ENCODE results near the gene NKG7.
"Not testable (repeated sequence)": the region's sequence is repeated elsewhere in the genome, so short reads cannot be mapped to it uniquely, and the experiment has no call there.

NKG7 gene

DNA sequence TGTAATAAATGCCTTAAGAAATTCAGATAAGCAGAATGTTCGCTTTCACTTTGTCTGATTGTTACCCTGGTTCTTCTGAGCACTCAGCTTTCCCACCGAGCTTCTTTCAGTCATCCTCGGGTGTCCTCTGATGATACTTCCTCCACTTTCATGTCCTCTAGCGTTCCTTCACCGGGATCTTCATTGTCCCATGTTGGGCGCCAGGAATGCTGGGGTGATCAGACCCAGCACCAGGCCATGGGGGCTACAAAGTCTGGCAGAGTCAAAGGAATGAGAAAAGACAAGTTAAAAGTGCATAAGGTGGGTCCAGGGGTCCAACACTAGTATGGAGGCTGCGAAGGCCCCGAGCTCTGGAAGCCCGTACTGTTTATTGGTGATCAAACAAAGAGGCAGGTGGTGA lies 29.7 kb upstream of the NKG7 start:
- TF ChIP-seq GABPA (IDR thresholded peaks at IDR 0.05; ENCODE audit: low read depth) (no peak), REST (IDR thresholded peaks at IDR 0.05; ENCODE audit: insufficient replicate concordance, low read depth) (no peak), POLR2AphosphoS5 (IDR thresholded peaks at IDR 0.05; ENCODE audit: low read depth) (no peak), SPI1 (IDR thresholded peaks at IDR 0.05; ENCODE audit: borderline replicate concordance, low read depth) (no peak), CTCF (IDR thresholded peaks at IDR 0.05; ENCODE audit: insufficient read depth, low read length) (no peak)
- Histone ChIP-seq H3K4me3 (replicated peaks; ENCODE audit: insufficient read depth, low read length) (no peak overlapping the region), H3K27ac (replicated peaks) (no peak overlapping the region), H3K27me3 (ENCODE audit: insufficient read depth, poor library complexity, severe bottlenecking) (no peaks in the 10 kb centered on the region)
- DNase-seq (ENCODE audit: low read depth in 1 of 2, low spot score in 1 of 2): no peak

GRCh38 chr19:51399936-51400335 lies 27.5 kb upstream of the NKG7 start:
- H3K27ac ChIP-seq (replicated peaks): peak overlapping the region; percentile 18; the same call in 1 of the 2 replicates
- H3K4me3 ChIP-seq (replicated peaks; ENCODE audit: insufficient read depth, low read length); H3K27me3 ChIP-seq (ENCODE audit: insufficient read depth, poor library complexity, severe bottlenecking): not testable (repeated sequence)
- DNase-seq (ENCODE audit: low read depth in 1 of 2, low spot score in 1 of 2): peak in 1 of 2 experiments; percentile 6

DNA sequence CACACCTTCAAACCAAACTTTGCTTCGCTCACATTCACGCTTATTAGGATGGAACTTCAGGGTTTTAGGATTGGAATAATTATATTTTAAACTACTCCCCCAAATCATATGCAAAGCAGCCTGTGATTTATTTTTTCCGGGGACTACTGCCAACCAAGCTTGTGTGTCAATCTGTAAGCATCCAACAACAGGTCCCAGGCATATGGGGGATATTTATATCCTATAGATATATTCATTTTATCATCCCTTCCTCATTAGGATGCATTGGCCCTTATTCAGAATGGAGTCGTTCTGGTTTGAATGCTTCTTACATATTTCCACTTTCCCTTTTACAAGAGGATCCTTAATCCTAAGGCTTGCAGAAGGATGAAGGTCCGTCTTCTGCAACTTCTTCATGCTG lies 26.8 kb upstream of the NKG7 start:
- DNase-seq (ENCODE audit: low read depth in 1 of 2, low spot score in 1 of 2): no peak
- H3K27me3 ChIP-seq (ENCODE audit: insufficient read depth, poor library complexity, severe bottlenecking): no peaks in the 10 kb centered on the region
- H3K27ac ChIP-seq (replicated peaks): no peak overlapping the region
- H3K4me3 ChIP-seq (replicated peaks; ENCODE audit: insufficient read depth, low read length): no peak overlapping the region
- TF ChIP-seq POLR2AphosphoS5 (IDR thresholded peaks at IDR 0.05; ENCODE audit: low read depth): no peak
- TF ChIP-seq SPI1 (IDR thresholded peaks at IDR 0.05; ENCODE audit: borderline replicate concordance, low read depth): no peak
- no peak for TF ChIP-seq GABPA (IDR thresholded peaks at IDR 0.05; ENCODE audit: low read depth)
- TF ChIP-seq REST (IDR thresholded peaks at IDR 0.05; ENCODE audit: insufficient replicate concordance, low read depth): no peak
- no peak for TF ChIP-seq CTCF (IDR thresholded peaks at IDR 0.05; ENCODE audit: insufficient read depth, low read length)

DNA sequence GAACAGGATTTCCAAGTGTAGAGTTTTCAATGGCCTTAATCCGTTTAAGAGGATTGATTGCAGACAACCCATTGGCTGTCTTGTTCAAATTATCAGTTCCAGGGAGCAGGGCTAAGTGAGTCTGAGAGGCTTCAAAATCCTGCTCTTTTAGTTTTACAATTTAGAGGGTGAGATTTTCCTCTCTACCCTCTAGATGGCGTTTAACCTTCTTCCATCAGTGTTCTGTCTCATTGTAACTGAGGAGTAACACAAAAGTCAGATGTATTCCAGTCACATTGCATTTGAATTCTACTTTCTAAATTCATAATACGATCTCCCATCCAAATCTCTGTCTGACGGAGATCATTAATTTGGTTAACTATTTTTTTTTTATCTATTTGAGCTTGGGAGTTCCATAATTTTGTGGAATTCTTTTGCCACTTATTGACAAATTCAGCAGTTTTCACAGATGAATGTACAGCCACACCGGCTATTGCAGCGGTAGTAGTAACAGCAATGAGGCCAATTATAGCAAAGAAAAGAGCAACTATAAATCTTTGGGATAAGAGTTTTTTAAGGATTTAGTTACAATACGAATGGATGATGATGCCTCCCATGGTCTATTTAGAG lies 25.7 kb upstream of the NKG7 start:
- Histone ChIP-seq H3K27ac (replicated peaks) (no peak overlapping the region), H3K27me3 (ENCODE audit: insufficient read depth, poor library complexity, severe bottlenecking) (no peaks in the 10 kb centered on the region), H3K4me3 (replicated peaks; ENCODE audit: insufficient read depth, low read length) (no peak overlapping the region)
- TF ChIP-seq CTCF (IDR thresholded peaks at IDR 0.05; ENCODE audit: insufficient read depth, low read length) (peak; percentile 34), GABPA (IDR thresholded peaks at IDR 0.05; ENCODE audit: low read depth) (no peak), POLR2AphosphoS5 (IDR thresholded peaks at IDR 0.05; ENCODE audit: low read depth) (no peak)
- peak in 1 of 2 experiments; percentile 10 for DNase-seq (ENCODE audit: low read depth in 1 of 2, low spot score in 1 of 2)

- not testable (repeated sequence) for DNase-seq (ENCODE audit: low read depth in 1 of 2, low spot score in 1 of 2); H3K4me3 ChIP-seq (replicated peaks; ENCODE audit: insufficient read depth, low read length); H3K27ac ChIP-seq (replicated peaks); H3K27me3 ChIP-seq (ENCODE audit: insufficient read depth, poor library complexity, severe bottlenecking)
Measured at GRCh38 chr19:51397453-51397852, 25.0 kb upstream of the NKG7 start.

All from HL-60 (cell line).